HG02623 (cell line): ENCODE measurements around the gene FOCAD.
"Not testable (repeated sequence)": the region's sequence is repeated elsewhere in the genome, so short reads cannot be mapped to it uniquely, and the experiment has no call there.

Experiments used
- ATAC-seq: cut with Tn5 transposase; IDR thresholded peaks from one replicate; pipeline ENCODE4 v1.9.1; 2021; ENCODE audit warnings: moderate library complexity; ENCODE audit not compliant: unreplicated experiment

FOCAD gene

DNA sequence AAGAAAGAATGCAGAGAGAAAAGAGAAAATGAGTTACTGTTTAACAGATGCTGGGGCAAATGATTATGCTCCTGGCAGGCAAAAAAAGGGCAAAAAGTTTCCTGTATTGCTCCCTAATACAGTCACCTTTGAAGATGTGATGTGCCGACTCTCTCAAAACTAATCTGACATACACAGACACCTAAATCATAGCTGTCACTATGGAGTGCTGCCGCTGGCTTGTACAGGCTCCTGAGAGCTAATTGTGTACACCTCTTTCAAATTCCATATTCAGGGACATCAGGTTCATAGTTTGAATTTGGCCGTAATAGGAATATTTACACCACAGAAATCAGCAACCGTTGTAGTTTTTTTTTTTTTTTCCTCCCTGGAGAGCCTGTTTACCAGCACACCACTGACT lies 12.4 kb upstream of the FOCAD start:
- no peak for ATAC-seq

DNA sequence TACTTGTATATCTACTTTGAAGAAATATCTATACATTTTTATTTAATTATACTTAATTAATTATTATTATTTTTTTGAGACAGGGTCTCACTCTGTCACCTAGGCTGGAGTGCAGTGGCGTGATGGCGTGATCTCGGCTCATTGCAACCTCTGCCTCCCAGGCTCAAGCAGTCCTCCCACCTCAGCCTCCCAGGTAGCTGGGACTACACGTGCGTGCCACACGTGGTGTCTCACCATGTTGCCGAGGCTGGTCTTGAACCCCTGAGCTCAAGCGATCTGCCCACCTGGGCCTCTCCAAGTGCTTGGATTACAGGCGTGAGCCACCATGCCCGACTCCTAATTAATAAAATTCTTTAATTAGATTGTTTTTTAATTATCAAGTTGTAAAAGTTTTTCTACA lies 10.5 kb upstream of the FOCAD start:
- not testable (repeated sequence) for ATAC-seq

DNA sequence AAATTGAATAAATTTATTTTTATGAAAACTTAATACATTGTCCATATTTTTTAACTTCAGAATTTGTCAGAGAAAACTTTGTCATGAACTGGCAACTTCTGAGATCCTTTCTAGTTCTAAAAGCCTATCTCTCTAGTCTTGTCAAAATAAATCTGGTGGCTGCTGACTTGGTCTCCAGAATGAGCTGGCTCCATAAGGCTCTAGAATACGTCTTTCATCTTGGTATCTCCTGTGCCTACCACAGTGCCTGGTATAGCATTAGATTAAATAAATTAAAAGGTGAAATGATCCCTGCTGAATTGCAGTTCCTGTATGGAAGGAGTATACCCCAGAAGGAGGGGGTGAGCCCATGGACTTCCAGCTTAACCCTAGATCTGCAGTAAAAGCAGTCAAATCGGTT lies 2.6 kb upstream of the FOCAD start:
- ATAC-seq: no peak

DNA sequence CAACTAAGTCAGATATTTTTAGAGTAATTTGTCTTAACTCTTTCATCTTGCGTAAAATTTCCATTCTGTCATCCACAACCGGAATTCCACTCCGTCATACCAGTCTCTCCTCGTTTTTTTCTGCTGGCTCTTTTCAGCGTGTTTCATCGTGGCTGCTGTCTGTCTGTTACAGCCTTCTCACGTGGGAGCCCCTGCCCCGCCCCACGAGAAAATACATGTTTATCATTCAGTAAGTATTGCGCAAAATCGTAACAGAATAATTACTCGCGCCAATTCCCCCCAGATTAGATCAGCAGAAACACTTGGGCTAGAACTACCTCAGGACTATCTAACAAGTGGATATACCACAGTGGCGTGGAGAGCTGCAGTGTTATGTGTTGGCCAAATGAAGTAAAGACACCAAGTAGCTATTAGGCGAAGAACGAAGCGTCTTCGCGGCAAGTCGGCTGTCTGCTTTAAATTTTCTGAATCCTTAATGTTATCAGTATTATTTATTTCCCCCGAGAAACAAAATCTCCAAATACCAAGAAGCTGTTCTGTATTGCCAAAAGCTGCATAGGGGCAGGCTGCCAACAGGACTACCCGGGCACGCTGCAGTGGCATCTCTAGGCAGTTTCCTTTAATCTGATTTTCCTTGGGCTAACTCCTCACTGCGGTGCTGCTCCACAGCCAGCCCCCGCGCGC lies 566 bp upstream of the FOCAD start:
- peak; percentile 1 for ATAC-seq

DNA sequence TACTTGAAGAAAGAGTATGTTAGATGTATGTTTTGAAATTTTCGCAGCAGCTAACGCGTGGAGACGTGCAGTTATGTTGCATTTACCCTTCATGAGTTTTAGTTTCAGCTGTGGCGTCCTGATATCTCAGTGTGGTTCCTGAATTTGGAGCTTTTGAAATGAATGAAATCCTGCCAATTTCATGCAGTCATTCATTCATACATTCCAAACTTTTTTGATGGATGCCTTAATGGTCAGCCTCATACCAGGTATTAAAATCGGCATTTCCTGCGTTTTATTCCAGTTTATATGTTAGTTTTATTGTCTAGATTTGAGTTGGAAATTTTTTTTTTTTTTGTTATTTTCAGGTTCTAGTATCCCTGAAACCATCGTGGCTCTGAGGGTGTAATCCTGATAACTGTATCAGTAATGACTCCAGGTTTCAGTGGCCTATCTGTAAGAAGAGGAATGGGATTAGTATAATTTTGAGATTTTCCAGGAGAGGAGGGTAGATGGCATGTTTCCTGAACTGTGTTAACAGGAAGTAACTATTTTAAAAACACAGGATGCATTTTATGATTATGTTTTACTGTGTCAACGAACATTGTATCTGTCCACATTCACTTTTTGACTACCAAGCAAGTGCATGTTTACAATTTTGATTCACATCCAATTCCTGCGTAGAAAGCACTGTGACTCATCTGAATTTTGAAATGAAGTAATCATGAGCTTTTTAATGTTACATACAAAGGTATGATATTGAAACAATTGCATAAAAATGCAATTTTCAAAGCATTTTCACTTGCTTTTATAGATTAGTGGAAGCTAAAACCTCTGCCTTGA lies 1.0 kb downstream of the FOCAD start:
- peak; percentile 6 for ATAC-seq

DNA sequence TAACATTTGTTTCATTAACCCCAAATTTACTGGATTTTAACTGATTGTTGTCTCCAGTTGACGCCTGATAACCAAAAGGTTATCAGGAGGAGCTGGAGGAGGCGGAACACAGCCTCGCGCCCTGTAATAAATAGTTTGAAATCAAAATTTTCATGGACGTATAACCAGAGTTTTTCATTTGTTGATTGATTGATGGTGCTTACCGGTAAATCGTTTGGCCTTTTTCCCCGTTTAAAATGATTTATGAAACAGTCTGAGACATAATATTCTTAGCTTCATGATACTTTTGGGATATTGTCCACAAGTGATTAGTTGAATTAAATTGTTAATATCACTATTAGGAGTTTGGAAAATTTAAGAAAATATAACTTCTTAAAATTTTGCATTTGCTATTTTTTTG lies 1.7 kb downstream of the FOCAD start:
- ATAC-seq: no peak

DNA sequence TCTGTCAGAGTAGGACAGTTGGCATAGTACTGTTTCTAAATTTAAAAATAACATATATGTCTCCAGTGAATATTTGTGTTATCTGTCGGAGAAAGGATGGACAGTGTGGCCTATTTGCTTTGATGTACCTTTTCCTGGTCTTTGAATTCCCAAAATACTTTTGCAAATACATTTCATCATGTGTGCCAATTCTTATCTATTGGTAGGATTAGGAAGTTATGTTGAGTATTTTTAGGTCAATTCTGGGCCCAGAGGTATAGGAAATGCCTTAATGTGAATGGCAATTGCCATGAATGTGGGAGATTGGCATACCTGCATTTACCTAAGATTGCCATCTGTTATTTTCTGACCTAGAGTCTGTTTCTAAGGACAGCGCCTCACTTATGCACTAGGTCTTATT lies 5.8 kb downstream of the FOCAD start:
- no peak for ATAC-seq

DNA sequence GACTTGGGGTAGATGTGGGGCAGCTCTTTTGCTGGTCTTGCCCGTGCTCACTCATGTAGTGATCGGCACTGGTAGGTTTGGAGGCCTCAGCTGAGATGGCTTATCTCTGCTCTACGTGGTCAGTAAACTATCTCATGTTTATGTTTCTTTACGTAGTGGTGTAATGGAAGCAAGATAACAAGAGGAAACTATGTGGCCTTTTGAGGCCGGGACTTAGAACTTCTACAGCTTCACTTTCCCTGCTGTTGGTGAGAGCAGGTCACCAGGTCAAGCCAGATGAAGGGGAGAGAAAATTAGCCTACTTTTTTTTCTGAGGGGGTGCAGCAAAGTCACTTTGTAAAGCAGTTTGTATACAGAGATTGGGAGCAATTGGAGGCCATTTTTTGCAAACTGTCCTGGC lies 8.5 kb downstream of the FOCAD start:
- ATAC-seq: no peak

DNA sequence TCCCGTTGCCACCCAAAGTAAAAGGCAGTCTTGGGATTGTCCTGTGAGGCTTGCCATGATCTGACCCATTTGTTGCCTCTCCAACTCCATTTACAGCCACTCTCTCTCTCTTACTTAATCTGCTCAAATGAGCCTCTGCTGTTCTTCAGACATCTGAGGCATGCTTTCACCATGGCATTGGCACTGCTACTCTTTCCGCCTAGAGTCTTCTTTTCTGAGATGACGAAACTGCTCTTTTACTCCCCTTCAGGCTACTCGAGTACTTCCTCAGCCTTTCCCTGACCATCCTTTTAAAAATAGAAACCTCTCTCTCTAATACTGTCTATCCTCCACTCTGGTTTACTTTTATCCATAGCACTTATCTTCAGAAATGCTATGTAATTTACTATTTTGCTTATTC lies 9.0 kb downstream of the FOCAD start:
- no peak for ATAC-seq

DNA sequence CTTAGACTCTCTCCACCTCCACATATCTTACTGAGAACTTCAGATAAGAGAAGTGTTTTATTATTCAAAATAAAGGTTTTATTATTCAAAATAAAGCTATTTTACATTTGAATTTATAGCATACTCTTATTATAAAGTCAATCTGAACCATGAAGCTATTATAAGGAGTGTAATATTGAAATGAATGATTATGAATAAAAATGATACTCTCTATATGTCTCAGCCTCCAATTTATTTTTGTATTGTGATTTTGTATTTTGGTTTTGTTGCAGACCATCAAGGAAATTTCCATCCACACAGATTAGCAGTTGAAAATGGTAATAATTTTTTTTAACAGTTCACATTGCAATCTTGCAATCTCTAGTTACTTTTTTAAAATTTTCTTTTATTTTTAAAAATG lies 10.2 kb downstream of the FOCAD start:
- ATAC-seq: no peak

DNA sequence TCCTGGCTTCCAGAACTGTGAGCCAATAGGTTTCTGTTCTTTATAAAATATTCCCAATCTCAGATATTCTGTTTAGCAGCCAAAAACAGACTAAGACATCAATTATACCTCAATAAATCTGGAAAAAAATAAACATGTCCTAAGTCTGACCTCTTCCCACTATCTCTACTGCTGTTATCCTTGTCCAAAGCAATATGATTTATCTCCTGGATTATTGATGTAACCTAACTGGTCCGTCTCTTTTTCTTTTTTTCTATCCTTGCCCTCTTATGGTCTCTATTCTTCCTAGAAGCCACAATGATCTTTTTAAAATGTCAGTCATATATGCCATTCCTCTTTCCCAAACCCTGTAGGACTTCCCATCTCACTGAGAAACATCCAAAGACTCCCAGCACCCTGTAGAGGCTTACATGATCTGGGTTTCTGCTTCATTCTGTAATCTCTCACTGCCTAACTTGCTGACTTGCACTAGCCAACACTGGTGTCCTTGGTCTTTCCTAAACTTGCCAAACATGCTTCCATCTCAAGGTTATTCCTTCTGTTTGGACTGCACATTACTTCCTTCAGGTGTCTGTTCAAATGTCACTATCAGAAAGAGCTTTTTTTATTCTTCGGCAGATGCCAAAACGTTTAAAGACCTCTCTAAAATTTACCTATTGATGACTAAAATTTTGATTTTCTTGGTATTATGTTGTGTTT lies 13.1 kb downstream of the FOCAD start:
- no peak for ATAC-seq

DNA sequence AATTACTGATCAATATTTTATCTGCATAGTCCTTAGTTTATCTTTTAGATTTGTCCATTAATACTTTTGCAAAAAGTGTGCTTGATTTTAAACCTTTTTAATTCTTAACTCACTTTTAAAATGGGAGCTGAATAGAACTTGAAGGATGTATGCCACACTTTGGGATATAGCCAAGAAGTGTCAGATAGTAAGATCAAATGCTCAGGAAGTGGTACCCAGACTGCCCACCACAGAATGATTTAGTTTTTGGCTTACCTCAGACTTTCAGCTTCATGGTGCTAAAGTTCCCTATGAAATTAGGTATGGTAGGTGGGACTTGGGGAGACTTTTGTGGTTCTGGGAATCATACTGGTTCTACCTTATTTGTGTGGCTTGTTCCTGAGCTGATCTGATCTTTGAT lies 14.7 kb downstream of the FOCAD start:
- no peak for ATAC-seq

DNA sequence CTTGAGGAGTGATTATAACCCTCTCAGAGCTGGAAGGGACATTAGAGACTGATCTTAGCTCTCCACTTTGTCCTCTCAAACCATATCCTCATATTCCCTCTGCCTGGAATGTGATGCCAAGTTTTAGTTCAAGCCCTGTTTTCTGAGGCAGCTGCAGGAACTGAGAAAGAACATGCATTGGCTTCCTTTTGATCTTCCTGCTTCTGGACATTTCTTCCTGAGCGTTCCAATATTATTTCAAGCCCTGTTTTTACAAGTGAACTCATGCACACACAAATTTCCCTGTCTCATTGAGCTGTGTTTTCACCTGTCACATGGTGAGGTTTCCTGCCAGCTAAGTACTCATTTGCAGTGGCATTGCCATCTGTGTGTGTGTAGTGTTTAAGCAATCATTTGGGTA lies 17.0 kb downstream of the FOCAD start:
- ATAC-seq: no peak

DNA sequence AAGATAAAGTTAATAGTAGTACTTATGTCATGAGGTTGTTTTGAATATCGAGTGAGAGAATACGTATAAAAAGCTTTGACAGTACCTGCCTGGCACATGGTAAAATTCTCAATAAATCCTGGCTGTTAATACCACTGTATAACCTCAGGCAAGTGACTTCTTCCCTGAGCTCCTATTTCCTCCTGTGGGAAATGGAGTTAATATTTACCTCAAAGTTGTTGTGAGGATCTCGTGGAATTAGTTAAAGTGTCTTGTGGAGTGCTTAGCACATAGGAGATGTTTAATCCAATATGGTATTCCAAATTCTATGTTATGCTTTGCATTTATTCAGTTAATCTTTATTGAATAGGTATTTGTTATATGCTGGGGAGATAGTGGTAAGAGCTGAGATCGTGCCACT lies 18.5 kb downstream of the FOCAD start:
- ATAC-seq: no peak

DNA sequence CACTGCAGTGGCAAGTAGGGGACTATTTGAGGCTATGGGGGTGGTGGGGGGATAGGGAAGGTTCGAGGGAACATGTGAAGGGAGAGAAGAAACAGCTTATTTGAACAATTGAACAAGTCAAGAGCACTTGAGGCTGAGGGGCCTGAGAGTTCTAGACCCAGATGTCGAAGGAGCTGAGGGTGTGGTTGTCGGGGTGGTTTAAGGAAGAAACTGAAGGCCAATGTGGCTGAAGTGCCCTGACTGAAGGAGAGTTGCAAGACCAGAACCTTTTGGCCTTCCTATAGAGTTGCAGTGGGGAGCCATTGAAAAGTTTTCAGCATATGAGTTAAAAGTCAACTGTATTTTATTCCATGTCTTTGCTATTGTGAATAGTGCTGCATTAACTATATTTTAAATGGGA lies 19.1 kb downstream of the FOCAD start:
- ATAC-seq: no peak

DNA sequence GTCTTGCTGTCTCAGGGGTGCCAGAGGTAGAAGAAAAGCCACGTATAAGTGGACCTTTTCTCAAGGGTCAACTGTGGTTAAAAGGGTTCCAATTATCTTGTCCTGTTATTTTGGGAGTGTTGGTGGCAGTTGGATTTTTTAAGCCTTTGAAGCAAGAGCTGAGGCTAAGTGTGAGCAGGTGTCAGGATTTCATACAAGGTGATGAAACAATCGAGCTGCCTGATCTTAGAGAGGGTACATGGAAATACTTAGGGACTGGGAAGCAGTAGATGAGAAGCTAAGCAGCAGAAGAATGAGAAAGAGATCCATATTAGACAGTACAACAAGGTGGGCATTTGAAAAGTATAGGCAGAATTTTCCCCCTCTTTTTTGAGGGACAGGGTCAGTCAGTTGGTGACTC lies 23.6 kb downstream of the FOCAD start:
- no peak for ATAC-seq

DNA sequence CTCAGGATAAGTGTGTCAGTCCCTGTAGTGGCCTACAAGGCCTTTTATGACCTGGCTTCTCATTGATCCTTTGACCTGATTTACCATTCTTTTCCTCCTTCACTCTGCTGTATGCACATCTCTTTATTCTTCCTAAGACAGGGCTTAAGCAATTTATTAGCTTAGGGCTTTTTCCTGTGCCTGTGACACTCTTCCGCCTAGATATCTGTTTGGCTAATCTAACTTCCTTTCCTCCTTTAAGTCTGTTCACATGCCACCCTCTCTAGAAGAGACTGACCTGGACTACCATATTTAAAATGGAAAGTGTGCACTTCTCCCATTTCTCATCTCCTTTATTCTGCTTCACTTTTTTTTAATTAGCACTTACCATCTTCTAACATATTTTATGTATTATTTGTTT lies 29.1 kb downstream of the FOCAD start:
- ATAC-seq: no peak

DNA sequence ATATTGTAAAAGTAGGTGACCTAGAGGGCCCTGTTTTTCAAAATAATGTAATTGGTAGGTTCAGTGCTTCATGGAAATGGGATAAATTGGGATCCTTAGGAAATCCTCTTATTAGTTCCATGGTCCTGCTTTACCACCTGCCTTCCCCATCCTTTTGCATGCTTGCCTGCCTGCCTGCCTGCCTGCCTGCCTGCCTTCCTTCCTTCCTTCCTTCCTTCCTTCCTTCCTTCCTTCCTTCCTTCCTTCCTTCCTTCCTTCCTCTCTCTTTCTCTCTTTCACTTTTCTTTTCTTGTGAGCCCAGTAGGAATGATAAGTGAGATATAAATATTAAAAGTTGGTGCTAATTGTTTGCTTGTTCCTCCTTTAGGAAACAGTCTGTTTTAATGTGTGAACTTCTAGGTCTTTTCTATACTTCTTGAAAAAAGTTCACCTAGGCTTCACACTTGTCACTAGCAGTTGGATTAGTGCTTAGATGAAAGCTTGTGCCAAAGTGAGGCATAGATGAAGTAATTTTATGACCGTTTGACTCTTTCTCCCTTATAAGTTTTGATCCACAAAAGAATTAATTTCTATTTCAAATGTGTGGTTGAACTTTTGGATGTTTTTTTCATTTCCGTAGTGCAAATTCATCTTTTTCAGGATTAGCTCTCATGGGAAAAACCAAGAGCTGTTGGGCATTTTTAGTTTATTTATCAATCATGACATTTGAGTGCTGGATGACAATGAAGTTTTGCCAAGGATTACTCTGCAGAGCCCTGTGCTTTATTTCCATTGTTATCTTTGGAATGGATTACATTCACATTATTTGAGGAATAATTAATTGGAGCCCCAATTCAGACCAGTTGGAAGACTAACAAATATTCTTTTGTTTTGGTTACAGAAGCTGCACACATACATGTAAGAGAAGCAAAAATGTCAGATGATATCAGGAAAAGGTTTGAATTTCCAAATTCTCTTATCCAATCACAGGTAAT lies 30.7 kb downstream of the FOCAD start:
- ATAC-seq: no peak

DNA sequence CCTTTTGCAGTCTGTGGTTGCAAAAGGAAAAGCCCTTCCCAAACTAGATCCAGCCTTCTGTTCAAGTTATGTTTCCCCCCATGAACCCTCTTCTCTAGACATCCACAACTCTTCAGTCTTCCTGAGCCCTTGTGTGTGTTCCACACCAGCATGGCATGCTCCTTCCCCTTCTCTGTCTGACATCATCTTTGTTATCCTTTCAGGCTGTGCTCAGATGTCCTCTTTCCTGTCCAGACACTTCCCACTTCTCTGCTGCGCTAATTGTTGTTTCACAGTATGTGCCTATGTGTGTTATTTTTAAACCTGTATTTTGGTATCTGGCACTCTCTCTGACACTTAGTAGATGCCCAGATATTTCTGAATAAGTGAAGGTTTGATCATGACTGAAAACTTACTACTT lies 38.2 kb downstream of the FOCAD start:
- ATAC-seq: no peak

DNA sequence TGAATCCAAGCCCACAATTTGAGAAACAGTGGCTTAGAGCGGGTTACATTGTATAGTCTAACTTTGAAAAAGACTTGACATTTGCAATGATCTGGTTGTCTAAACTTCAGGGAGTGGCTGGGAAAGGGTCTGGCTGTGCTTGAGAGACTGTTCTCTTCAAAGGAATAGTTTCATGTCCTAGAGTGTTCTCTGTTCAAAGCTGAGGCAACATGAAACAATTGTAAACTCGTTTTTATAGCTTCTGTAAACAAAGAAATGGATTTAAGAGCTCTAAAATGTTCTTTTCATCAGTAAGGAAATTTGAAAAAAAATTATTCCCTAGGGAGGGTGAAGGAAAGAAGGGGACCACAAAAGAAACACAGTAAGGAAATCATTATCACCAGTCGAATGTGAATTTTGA lies 41.6 kb downstream of the FOCAD start:
- ATAC-seq: no peak

DNA sequence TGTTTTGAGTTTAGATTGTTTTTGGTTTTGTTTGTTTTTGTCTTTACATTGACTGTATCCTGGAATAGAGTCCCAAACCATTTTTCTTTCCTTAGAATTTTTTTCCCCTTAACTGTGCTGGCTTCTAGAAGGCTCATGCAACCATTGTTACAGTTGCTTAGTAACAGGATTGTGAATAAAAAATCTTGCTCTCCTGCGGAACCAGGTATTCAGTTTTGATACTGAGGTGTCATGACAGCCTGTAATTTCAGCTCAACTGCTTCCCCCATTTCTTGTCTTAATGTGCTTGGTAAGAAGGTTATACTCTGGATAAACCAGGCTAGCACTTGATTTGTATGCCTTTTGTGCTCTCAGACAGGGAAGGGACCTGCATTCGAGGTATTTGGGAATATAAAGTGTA lies 42.1 kb downstream of the FOCAD start:
- no peak for ATAC-seq
